GM23248 (cell line): Measurements from ENCODE around the gene GSK3A.

Experiments
- EZH2 ChIP-seq: fragments of 200-600 bp; sonication (generic); IDR thresholded peaks from 2 replicates; pipeline ENCODE4 v1.6.1; 2018; ENCODE audit warnings: antibody characterized with exemption, mild to moderate bottlenecking; ENCODE audit not compliant: insufficient read depth, poor library complexity, severe bottlenecking
- EZH2phosphoT487 ChIP-seq: fragments of 200-600 bp; sonication (generic); IDR thresholded peaks from 2 replicates; pipeline ENCODE4 v1.6.1; 2018; ENCODE audit warnings: antibody characterized with exemption, moderate library complexity, mild to moderate bottlenecking, low read depth; ENCODE audit not compliant: insufficient read depth

DNA sequence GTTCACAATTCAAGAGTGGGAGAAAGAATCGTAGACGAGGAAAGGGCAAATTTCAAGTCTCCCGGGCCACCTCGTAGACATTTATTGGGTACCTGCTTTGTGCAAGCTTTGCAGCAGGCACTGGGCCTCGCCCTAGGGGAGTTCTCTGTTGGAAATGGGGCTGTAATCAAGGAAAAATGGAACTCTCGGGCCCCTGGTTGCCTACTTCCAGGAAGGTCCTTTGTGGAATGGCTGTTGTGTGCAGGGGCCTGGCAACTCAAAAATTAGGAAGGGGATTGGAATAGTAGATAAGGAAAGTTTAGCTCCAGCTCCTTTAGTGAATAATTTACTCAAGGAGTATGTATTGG, 21.7 kb downstream of the GSK3A start:
- no peak for TF ChIP-seq EZH2
- no peak for TF ChIP-seq EZH2phosphoT487
